SK-N-SH treated with all-trans-retinoic acid at 6 μM for 48 hours (cell line): ENCODE measurements around the gene SIL1.

Experiments
- ATAC-seq: fragments of 200-7000 bp; cut with Tn5 transposase; 3 replicates; pipeline ENCODE4 v1.9.1; 2020; ENCODE audit warnings: mild to moderate bottlenecking, moderate library complexity
- ARNTL ChIP-seq: fragments of 450-650 bp; formaldehyde crosslinking; IDR thresholded peaks from 2 replicates; pipeline ENCODE4 v1.5.0; 2020; ENCODE audit warnings: low read depth, mild to moderate bottlenecking, moderate library complexity, borderline replicate concordance
- BACH2 ChIP-seq: fragments of 250-450 bp; sonication (Bioruptor Pico); IDR thresholded peaks from 2 replicates; pipeline ENCODE4 v1.9.0; 2021; ENCODE audit warnings: mild to moderate bottlenecking, borderline replicate concordance
- ESRRG ChIP-seq: fragments of 250-450 bp; sonication (Bioruptor Pico); IDR thresholded peaks from 2 replicates; pipeline ENCODE4 v1.6.1; 2021; ENCODE audit warnings: mild to moderate bottlenecking
- GLIS3 ChIP-seq: fragments of 250-450 bp; sonication (Bioruptor Pico); IDR thresholded peaks from 2 replicates; pipeline ENCODE4 v1.5.0; 2020; ENCODE audit warnings: mild to moderate bottlenecking, moderate library complexity
- ISL1 ChIP-seq: fragments of 250-450 bp; sonication (Bioruptor Pico); IDR thresholded peaks from 2 replicates; pipeline ENCODE4 v2.1.2; 2022; ENCODE audit warnings: mild to moderate bottlenecking, moderate library complexity
- OSR1 ChIP-seq: fragments of 250-450 bp; sonication (Bioruptor Pico); IDR thresholded peaks from 2 replicates; pipeline ENCODE4 v1.8.0; 2022; ENCODE audit warnings: moderate library complexity, mild to moderate bottlenecking, inconsistent platforms
- RARB ChIP-seq: fragments of 250-450 bp; sonication (Bioruptor Pico); IDR thresholded peaks from 2 replicates; pipeline ENCODE4 v1.8.0; 2021; ENCODE audit warnings: mild to moderate bottlenecking, moderate library complexity
- SNAI2 ChIP-seq: fragments of 250-450 bp; sonication (Bioruptor Pico); IDR thresholded peaks from 2 replicates; pipeline ENCODE4 v1.5.0; 2020; ENCODE audit warnings: mild to moderate bottlenecking, moderate library complexity
- TCF4 ChIP-seq: fragments of 250-450 bp; sonication (Bioruptor Pico); IDR thresholded peaks from 2 replicates; pipeline ENCODE4 v1.8.0; 2021; ENCODE audit warnings: mild to moderate bottlenecking, moderate library complexity, borderline replicate concordance
- TOX ChIP-seq: fragments of 250-450 bp; sonication (Bioruptor Pico); IDR thresholded peaks from 2 replicates; pipeline ENCODE4 v1.8.0; 2021; ENCODE audit warnings: mild to moderate bottlenecking, moderate library complexity, borderline replicate concordance
- TSHZ2 ChIP-seq: fragments of 250-450 bp; sonication (Bioruptor Pico); IDR thresholded peaks from 2 replicates; pipeline ENCODE4 v1.5.0; 2020; ENCODE audit warnings: mild to moderate bottlenecking, moderate library complexity
- ZC3H10 ChIP-seq: fragments of 250-450 bp; sonication (Bioruptor Pico); IDR thresholded peaks from 2 replicates; pipeline ENCODE4 v1.5.1; 2021; ENCODE audit warnings: mild to moderate bottlenecking, moderate library complexity
- ZFP3 ChIP-seq: fragments of 250-450 bp; sonication (Bioruptor Pico); IDR thresholded peaks from 2 replicates; pipeline ENCODE4 v1.5.0; 2020; ENCODE audit warnings: mild to moderate bottlenecking, moderate library complexity
- ZFP30 ChIP-seq: fragments of 450-650 bp; formaldehyde crosslinking; IDR thresholded peaks from 2 replicates; pipeline ENCODE4 v1.5.0; 2022; ENCODE audit warnings: mild to moderate bottlenecking, moderate library complexity
- ZNF70 ChIP-seq: fragments of 450-650 bp; formaldehyde crosslinking; IDR thresholded peaks from 2 replicates; pipeline ENCODE4 v1.5.0; 2020; ENCODE audit warnings: mild to moderate bottlenecking, moderate library complexity
- ZNF8 ChIP-seq: fragments of 450-650 bp; formaldehyde crosslinking; IDR thresholded peaks from 2 replicates; pipeline ENCODE4 v1.5.0; 2020; ENCODE audit warnings: mild to moderate bottlenecking, moderate library complexity
- TF ChIP-seq, protein P1 (sequence below): fragments of 250-450 bp; sonication (Bioruptor Pico); IDR thresholded peaks from 2 replicates; pipeline ENCODE4 v1.5.1; 2020; ENCODE audit warnings: low read depth, mild to moderate bottlenecking, moderate library complexity
- TF ChIP-seq, protein P2 (sequence below): fragments of 250-450 bp; sonication (Bioruptor Pico); IDR thresholded peaks from 2 replicates; pipeline ENCODE4 v1.8.0; 2021; ENCODE audit warnings: low read depth, mild to moderate bottlenecking, moderate library complexity, borderline replicate concordance
- TF ChIP-seq, protein P3 (sequence below): fragments of 250-450 bp; sonication (Bioruptor Pico); IDR thresholded peaks from 2 replicates; pipeline ENCODE4 v1.8.0; 2020; ENCODE audit warnings: mild to moderate bottlenecking, moderate library complexity, borderline replicate concordance

The SIL1 gene

GRCh38 chr5:138996120-138996519 lies 202.0 kb downstream of the SIL1 start:
- TF ChIP-seq ZNF70 (CRISPR knock-in tag) (no peak), ZC3H10 (CRISPR knock-in tag) (no peak), ARNTL (CRISPR knock-in tag) (no peak), TOX (CRISPR knock-in tag) (no peak), ISL1 (CRISPR knock-in tag) (no peak), GLIS3 (CRISPR knock-in tag) (no peak), ESRRG (CRISPR knock-in tag) (no peak), ZFP30 (no peak), RARB (CRISPR knock-in tag) (no peak), TCF4 (CRISPR knock-in tag) (no peak), OSR1 (CRISPR knock-in tag) (no peak), ZFP3 (CRISPR knock-in tag) (no peak), TSHZ2 (CRISPR knock-in tag) (no peak), BACH2 (no peak), SNAI2 (CRISPR knock-in tag) (no peak)
- TF ChIP-seq, protein P1, sequence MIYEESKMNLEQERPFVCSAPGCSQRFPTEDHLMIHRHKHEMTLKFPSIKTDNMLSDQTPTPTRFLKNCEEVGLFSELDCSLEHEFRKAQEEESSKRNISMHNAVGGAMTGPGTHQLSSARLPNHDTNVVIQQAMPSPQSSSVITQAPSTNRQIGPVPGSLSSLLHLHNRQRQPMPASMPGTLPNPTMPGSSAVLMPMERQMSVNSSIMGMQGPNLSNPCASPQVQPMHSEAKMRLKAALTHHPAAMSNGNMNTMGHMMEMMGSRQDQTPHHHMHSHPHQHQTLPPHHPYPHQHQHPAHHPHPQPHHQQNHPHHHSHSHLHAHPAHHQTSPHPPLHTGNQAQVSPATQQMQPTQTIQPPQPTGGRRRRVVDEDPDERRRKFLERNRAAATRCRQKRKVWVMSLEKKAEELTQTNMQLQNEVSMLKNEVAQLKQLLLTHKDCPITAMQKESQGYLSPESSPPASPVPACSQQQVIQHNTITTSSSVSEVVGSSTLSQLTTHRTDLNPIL (CRISPR knock-in tag) = no peak
- TF ChIP-seq, protein P2, sequence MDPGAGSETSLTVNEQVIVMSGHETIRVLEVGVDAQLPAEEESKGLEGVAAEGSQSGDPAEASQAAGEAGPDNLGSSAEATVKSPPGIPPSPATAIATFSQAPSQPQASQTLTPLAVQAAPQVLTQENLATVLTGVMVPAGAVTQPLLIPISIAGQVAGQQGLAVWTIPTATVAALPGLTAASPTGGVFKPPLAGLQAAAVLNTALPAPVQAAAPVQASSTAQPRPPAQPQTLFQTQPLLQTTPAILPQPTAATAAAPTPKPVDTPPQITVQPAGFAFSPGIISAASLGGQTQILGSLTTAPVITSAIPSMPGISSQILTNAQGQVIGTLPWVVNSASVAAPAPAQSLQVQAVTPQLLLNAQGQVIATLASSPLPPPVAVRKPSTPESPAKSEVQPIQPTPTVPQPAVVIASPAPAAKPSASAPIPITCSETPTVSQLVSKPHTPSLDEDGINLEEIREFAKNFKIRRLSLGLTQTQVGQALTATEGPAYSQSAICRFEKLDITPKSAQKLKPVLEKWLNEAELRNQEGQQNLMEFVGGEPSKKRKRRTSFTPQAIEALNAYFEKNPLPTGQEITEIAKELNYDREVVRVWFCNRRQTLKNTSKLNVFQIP (CRISPR knock-in tag) = no peak
- TF ChIP-seq, protein P3, sequence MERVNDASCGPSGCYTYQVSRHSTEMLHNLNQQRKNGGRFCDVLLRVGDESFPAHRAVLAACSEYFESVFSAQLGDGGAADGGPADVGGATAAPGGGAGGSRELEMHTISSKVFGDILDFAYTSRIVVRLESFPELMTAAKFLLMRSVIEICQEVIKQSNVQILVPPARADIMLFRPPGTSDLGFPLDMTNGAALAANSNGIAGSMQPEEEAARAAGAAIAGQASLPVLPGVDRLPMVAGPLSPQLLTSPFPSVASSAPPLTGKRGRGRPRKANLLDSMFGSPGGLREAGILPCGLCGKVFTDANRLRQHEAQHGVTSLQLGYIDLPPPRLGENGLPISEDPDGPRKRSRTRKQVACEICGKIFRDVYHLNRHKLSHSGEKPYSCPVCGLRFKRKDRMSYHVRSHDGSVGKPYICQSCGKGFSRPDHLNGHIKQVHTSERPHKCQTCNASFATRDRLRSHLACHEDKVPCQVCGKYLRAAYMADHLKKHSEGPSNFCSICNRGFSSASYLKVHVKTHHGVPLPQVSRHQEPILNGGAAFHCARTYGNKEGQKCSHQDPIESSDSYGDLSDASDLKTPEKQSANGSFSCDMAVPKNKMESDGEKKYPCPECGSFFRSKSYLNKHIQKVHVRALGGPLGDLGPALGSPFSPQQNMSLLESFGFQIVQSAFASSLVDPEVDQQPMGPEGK (CRISPR knock-in tag) = no peak
- TF ChIP-seq, all 23 proteins: peak for 0
- no peak for ATAC-seq

- ATAC-seq = no peak
- no peak for TF ChIP-seq ARNTL (CRISPR knock-in tag)
- TF ChIP-seq RARB (CRISPR knock-in tag) = no peak
- TF ChIP-seq ZNF70 (CRISPR knock-in tag) = no peak
- TF ChIP-seq ISL1 (CRISPR knock-in tag) = no peak
- TF ChIP-seq, protein P2 (CRISPR knock-in tag) = no peak
- TF ChIP-seq GLIS3 (CRISPR knock-in tag) = no peak
- no peak for TF ChIP-seq SNAI2 (CRISPR knock-in tag)
- no peak for TF ChIP-seq ZNF8 (CRISPR knock-in tag)
- no peak for TF ChIP-seq ZFP3 (CRISPR knock-in tag)
- TF ChIP-seq ZC3H10 (CRISPR knock-in tag) = no peak
- TF ChIP-seq ESRRG (CRISPR knock-in tag) = no peak
- no peak for TF ChIP-seq OSR1 (CRISPR knock-in tag)
Observed at GRCh38 chr5:138990986-138991590, 207.1 kb downstream of the SIL1 start.

DNA sequence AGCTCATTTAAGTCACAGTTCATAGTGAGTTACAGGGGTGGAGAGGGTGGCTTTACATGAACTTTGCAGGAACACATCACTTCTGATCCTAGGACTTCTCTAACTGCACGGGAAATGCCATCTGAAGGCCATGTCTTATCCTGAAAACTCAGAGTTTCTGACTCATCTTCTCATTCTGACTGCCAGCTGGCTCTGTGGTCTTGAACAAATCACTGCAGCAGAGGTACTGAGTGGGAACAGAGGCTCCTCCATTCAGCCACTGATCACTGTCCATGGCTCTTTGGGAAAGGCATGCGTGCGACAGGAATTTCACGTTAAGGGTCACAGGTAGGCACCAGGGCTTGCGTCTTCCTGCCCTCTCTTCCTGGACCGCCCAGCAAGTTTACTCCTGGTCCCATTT lies 208.4 kb downstream of the SIL1 start:
- ATAC-seq = peak; percentile 59
- TF ChIP-seq ZC3H10 (CRISPR knock-in tag) = no peak
- TF ChIP-seq, all 23 proteins: peak for 0
